NCI-H748 treated with DMSO at 0.1 percent for 48 hours (cell line): ENCODE measurements around the gene POLE2.
"Not testable (repeated sequence)": the region's sequence is repeated elsewhere in the genome, so short reads cannot be mapped to it uniquely, and the experiment has no call there.

ENCODE experiments used
- DNase-seq: peaks from one replicate; lab custom pipeline; 2025; lab: John Stamatoyannopoulos, UW

POLE2 gene

GRCh38 chr14:49687942-49688700, at the start of gene POLE2:
Gene POLE2, minus strand, starts transcription at chr14:49688214. Its CDS starts 11 bp downstream, at chr14:49688203.
- peak; percentile 48 for DNase-seq

- DNase-seq, result not testable (repeated sequence)
These were observed 47.7 kb upstream of the POLE2 start for GRCh38 chr14:49735669-49736068.

- DNase-seq, result no peak
These were observed 45.8 kb upstream of the POLE2 start for GRCh38 chr14:49733836-49734235.

GRCh38 chr14:49732896-49733295, 44.9 kb upstream of the POLE2 start:
- no peak for DNase-seq

- DNase-seq, result no peak
These were observed 39.2 kb upstream of the POLE2 start for GRCh38 chr14:49727171-49727570.

- DNase-seq, result not testable (repeated sequence)
These were observed 33.9 kb upstream of the POLE2 start for GRCh38 chr14:49721733-49722435.

- DNase-seq, result no peak
These were observed 32.7 kb upstream of the POLE2 start for GRCh38 chr14:49720744-49721143.

- not testable (repeated sequence) for DNase-seq
These were observed 23.0 kb upstream of the POLE2 start for GRCh38 chr14:49710993-49711392.

GRCh38 chr14:49704471-49704870, 16.5 kb upstream of the POLE2 start:
- DNase-seq, result not testable (repeated sequence)

- no peak for DNase-seq
These were observed 16.0 kb upstream of the POLE2 start for GRCh38 chr14:49703965-49704364.

GRCh38 chr14:49702725-49703124, 14.7 kb upstream of the POLE2 start:
- DNase-seq, result no peak

- DNase-seq, result not testable (repeated sequence)
These were observed 5.7 kb upstream of the POLE2 start for GRCh38 chr14:49693735-49694124.

GRCh38 chr14:49692811-49693734, 5.1 kb upstream of the POLE2 start, which contains the start of gene KLHDC1:
Gene KLHDC1, plus strand, starts transcription at chr14:49693120. Its CDS starts 75 bp downstream, at chr14:49693195.
- peak; percentile 43 for DNase-seq

- no peak for DNase-seq
These were observed 4.3 kb upstream of the POLE2 start for GRCh38 chr14:49692193-49692757.

GRCh38 chr14:49691031-49691430, 3.0 kb upstream of the POLE2 start:
- no peak for DNase-seq

GRCh38 chr14:49688701-49689030, 652 bp upstream of the POLE2 start:
- DNase-seq, result no peak

GRCh38 chr14:49686425-49686824, 1.6 kb downstream of the POLE2 start:
- DNase-seq, result no peak

- no peak for DNase-seq
These were observed 8.7 kb downstream of the POLE2 start for GRCh38 chr14:49679271-49679670.

GRCh38 chr14:49677643-49678042, 10.4 kb downstream of the POLE2 start:
- DNase-seq, result no peak

- DNase-seq, result no peak
These were observed 14.4 kb downstream of the POLE2 start for GRCh38 chr14:49673586-49673985.

GRCh38 chr14:49670475-49670874, 17.5 kb downstream of the POLE2 start:
- no peak for DNase-seq
